ENCODE results near the gene PRRG4.

- TF ChIP-seq, protein P1, sequence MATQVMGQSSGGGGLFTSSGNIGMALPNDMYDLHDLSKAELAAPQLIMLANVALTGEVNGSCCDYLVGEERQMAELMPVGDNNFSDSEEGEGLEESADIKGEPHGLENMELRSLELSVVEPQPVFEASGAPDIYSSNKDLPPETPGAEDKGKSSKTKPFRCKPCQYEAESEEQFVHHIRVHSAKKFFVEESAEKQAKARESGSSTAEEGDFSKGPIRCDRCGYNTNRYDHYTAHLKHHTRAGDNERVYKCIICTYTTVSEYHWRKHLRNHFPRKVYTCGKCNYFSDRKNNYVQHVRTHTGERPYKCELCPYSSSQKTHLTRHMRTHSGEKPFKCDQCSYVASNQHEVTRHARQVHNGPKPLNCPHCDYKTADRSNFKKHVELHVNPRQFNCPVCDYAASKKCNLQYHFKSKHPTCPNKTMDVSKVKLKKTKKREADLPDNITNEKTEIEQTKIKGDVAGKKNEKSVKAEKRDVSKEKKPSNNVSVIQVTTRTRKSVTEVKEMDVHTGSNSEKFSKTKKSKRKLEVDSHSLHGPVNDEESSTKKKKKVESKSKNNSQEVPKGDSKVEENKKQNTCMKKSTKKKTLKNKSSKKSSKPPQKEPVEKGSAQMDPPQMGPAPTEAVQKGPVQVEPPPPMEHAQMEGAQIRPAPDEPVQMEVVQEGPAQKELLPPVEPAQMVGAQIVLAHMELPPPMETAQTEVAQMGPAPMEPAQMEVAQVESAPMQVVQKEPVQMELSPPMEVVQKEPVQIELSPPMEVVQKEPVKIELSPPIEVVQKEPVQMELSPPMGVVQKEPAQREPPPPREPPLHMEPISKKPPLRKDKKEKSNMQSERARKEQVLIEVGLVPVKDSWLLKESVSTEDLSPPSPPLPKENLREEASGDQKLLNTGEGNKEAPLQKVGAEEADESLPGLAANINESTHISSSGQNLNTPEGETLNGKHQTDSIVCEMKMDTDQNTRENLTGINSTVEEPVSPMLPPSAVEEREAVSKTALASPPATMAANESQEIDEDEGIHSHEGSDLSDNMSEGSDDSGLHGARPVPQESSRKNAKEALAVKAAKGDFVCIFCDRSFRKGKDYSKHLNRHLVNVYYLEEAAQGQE (IDR thresholded peaks at IDR 0.05; ENCODE audit: insufficient replicate concordance, low read depth): no peak
- TF ChIP-seq CTCF (IDR thresholded peaks at IDR 0.05; ENCODE audit: insufficient read depth, low read length): no peak
- TF ChIP-seq POLR2AphosphoS5 (IDR thresholded peaks at IDR 0.05; ENCODE audit: low read depth): no peak
- TF ChIP-seq SPI1 (IDR thresholded peaks at IDR 0.05; ENCODE audit: borderline replicate concordance, low read depth): no peak
Observed at GRCh38 chr11:32781721-32782120, 48.0 kb upstream of the PRRG4 start.

All from HL-60 (cell line).